IMR-90 (cell line): ENCODE measurements around the gene FAM234A. TPM values are rescaled to one million over a fixed set of nuclear protein-coding genes. Genes with fewer than 3 reads are reported as not detected.

ENCODE experiments used
- ATAC-seq: fragments of 200-7000 bp; cut with Tn5 transposase; 2 replicates; pipeline ENCODE4 v1.9.1; 2020; ENCODE audit warnings: low read depth, mild to moderate bottlenecking, moderate library complexity
- BruUV-seq: library from RNA; stranded (reverse); fragments of 400-500 nt; replicated peaks from 2 replicates; lab custom pipeline; 2021; lab: Mats Ljungman, UMichigan
- CTCF ChIA-PET: fragments of 300-600 bp; formaldehyde crosslinking; extraction: SDS; loops from one replicate; lab custom pipeline; 2021; ENCODE audit warnings: antibody characterized with exemption; lab: Yijun Ruan, JAX
- POLR2A ChIA-PET: fragments of 300-600 bp; sonication (Branson Sonifier 250); formaldehyde crosslinking; loops from one replicate; lab custom pipeline; 2022; ENCODE audit warnings: antibody characterized with exemption; ENCODE audit not compliant: unreplicated experiment; lab: Charles Lee
- DNase-seq: peaks from one replicate; pipeline ENCODE4 v3.0.0; 2013
- H2AFZ ChIP-seq: replicated peaks from 2 replicates; pipeline ENCODE3; 2013; ENCODE audit warnings: low read length, mild to moderate bottlenecking; ENCODE audit not compliant: poor library complexity
- H2AK5ac ChIP-seq: 2 replicates; pipeline ENCODE4 v1.6.1; 2013; ENCODE audit warnings: low read depth, low read length, inconsistent platforms
- H2AK9ac ChIP-seq: replicated peaks from 2 replicates; pipeline ENCODE3; 2013; ENCODE audit warnings: mild to moderate bottlenecking, low read depth, low read length, moderate library complexity; ENCODE audit not compliant: poor library complexity
- H2BK120ac ChIP-seq: 2 replicates; pipeline ENCODE4 v1.6.1; 2013; ENCODE audit warnings: low read depth, low read length, inconsistent platforms
- H2BK15ac ChIP-seq: 3 replicates; pipeline ENCODE4 v1.6.1; 2013; ENCODE audit warnings: low read depth, low read length, inconsistent platforms
- H2BK20ac ChIP-seq: 2 replicates; pipeline ENCODE4 v1.6.1; 2013; ENCODE audit warnings: low read depth, mild to moderate bottlenecking, inconsistent platforms, low read length, moderate library complexity
- H2BK5ac ChIP-seq: 2 replicates; pipeline ENCODE4 v1.6.1; 2013; ENCODE audit warnings: mild to moderate bottlenecking, low read depth, low read length, inconsistent platforms; ENCODE audit not compliant: poor library complexity, severe bottlenecking
- H3K14ac ChIP-seq: replicated peaks from 2 replicates; pipeline ENCODE4 v1.6.1; 2013; ENCODE audit warnings: low read depth, low read length, inconsistent platforms
- H3K18ac ChIP-seq: 2 replicates; pipeline ENCODE4 v1.6.1; 2013; ENCODE audit warnings: low read depth, low read length, control low read depth
- H3K23ac ChIP-seq: 2 replicates; pipeline ENCODE4 v1.6.1; 2013; ENCODE audit warnings: low read depth, low read length, inconsistent platforms
- H3K27ac ChIP-seq: 2 replicates; pipeline ENCODE4 v1.5.1; 2013; ENCODE audit warnings: mild to moderate bottlenecking, control low read depth, low read length; ENCODE audit not compliant: insufficient read depth
- H3K27me3 ChIP-seq: 2 replicates; pipeline ENCODE4 v1.6.1; 2013; ENCODE audit warnings: low read length; ENCODE audit not compliant: control insufficient read depth, insufficient read depth
- H3K36me3 ChIP-seq: 2 replicates; pipeline ENCODE4 v1.6.1; 2013; ENCODE audit warnings: low read length, mixed read lengths; ENCODE audit not compliant: control insufficient read depth, insufficient read depth
- H3K4ac ChIP-seq: 2 replicates; pipeline ENCODE4 v1.6.1; 2013; ENCODE audit warnings: low read depth, low read length, inconsistent platforms
- H3K4me1 ChIP-seq: 2 replicates; pipeline ENCODE4 v1.6.1; 2013; ENCODE audit warnings: low read length, mixed read lengths; ENCODE audit not compliant: control insufficient read depth, insufficient read depth
- H3K4me2 ChIP-seq: 2 replicates; pipeline ENCODE4 v1.6.1; 2013; ENCODE audit warnings: low read depth, mild to moderate bottlenecking, control low read depth, low read length, moderate library complexity
- H3K4me3 ChIP-seq: 2 replicates; pipeline ENCODE4 v1.5.1; 2013; ENCODE audit warnings: low read depth, mild to moderate bottlenecking, control low read depth, low read length, moderate library complexity; ENCODE audit not compliant: insufficient read depth
- H3K56ac ChIP-seq: 2 replicates; pipeline ENCODE4 v1.6.1; 2013; ENCODE audit warnings: low read length, inconsistent platforms; ENCODE audit not compliant: insufficient read depth; ENCODE audit errors: extremely low read depth
- H3K79me1 ChIP-seq, 2 experiments: 2 replicates each; pipeline ENCODE4 v1.6.1; 2013; ENCODE audit warnings: low read length in 2 of 2, inconsistent platforms in 1 of 2, low read depth in 1 of 2
- H3K9ac ChIP-seq: 2 replicates; pipeline ENCODE4 v1.6.1; 2013; ENCODE audit warnings: low read depth, low read length, control low read depth
- H3K9me1 ChIP-seq: 2 replicates; pipeline ENCODE4 v1.6.1; 2013; ENCODE audit warnings: low read length, inconsistent platforms; ENCODE audit not compliant: insufficient read depth
- H3K9me3 ChIP-seq: 2 replicates; pipeline ENCODE4 v1.6.1; 2013; ENCODE audit warnings: low read length; ENCODE audit not compliant: control insufficient read depth, insufficient read depth
- H4K20me1 ChIP-seq: 2 replicates; pipeline ENCODE4 v1.6.1; 2013; ENCODE audit warnings: low read length, inconsistent platforms; ENCODE audit not compliant: insufficient read depth
- H4K5ac ChIP-seq: 2 replicates; pipeline ENCODE4 v1.6.1; 2013; ENCODE audit warnings: mild to moderate bottlenecking, low read depth, low read length, control low read depth
- H4K8ac ChIP-seq, 2 experiments: 2 replicates each; pipeline ENCODE4 v1.6.1; 2013; ENCODE audit warnings: low read depth in 2 of 2, low read length in 2 of 2, control low read depth in 1 of 2, inconsistent platforms in 1 of 2
- H4K91ac ChIP-seq: 2 replicates; pipeline ENCODE4 v1.6.1; 2013; ENCODE audit warnings: low read depth, low read length, inconsistent platforms; ENCODE audit not compliant: insufficient read depth
- BHLHE40 ChIP-seq: fragments of 150-350 bp; IDR thresholded peaks from 2 replicates; pipeline ENCODE4 v1.6.1; 2016; ENCODE audit warnings: mild to moderate bottlenecking, low read depth, low read length
- CEBPB ChIP-seq: IDR thresholded peaks from 2 replicates; pipeline ENCODE4 v1.6.1; 2012; ENCODE audit warnings: low read depth, low read length, improper control_type of control experiment
- CHD1 ChIP-seq: IDR thresholded peaks from 2 replicates; pipeline ENCODE4 v1.6.1; 2012; ENCODE audit warnings: low read depth, low read length, improper control_type of control experiment
- MAFK ChIP-seq: IDR thresholded peaks from 2 replicates; pipeline ENCODE4 v1.6.1; 2012; ENCODE audit warnings: low read depth, low read length, improper control_type of control experiment
- MXI1 ChIP-seq: IDR thresholded peaks from 2 replicates; pipeline ENCODE4 v1.6.1; 2012; ENCODE audit warnings: low read depth, mild to moderate bottlenecking, low read length, moderate library complexity, borderline replicate concordance
- POLR2A ChIP-seq: IDR thresholded peaks from 2 replicates; pipeline ENCODE4 v1.6.1; 2012; ENCODE audit warnings: mild to moderate bottlenecking, low read depth, low read length
- RCOR1 ChIP-seq: IDR thresholded peaks from 2 replicates; pipeline ENCODE4 v1.6.1; 2012; ENCODE audit warnings: mild to moderate bottlenecking, low read length, improper control_type of control experiment; ENCODE audit not compliant: insufficient replicate concordance
- RFX5 ChIP-seq: IDR thresholded peaks from 2 replicates; pipeline ENCODE4 v1.8.0; 2012; ENCODE audit warnings: low read depth, mild to moderate bottlenecking, low read length, moderate library complexity
- WGBS, 2 experiments: methylation state at CpG; one replicate each; pipeline versions ENCODE4 v1.1.5 to v1.1.7; 2013; ENCODE audit warnings: missing lambda C conversion rate in 2 of 2; ENCODE audit not compliant: insufficient read length in 1 of 2; ENCODE audit errors: extremely low coverage in 2 of 2; 5-methylcytosine and 5-hydroxymethylcytosine counted together
- dilution Hi-C: fragments of 300-500 bp; cut with HindIII; formaldehyde crosslinking; loops from one replicate; pipeline ENCODE4 v1.14.3; 2018; ENCODE audit warnings: low sequenced_read_pairs; ENCODE audit not compliant: unreplicated experiment
- in situ Hi-C: fragments of 300-500 bp; cut with MboI; formaldehyde crosslinking; loops from 3 replicates; pipeline ENCODE4 v1.14.3; 2019; ENCODE audit warnings: low sequenced_read_pairs, inconsistent platforms, mixed read lengths
- intact Hi-C: fragments of 100-400 bp; cut with micrococcal nuclease; formaldehyde crosslinking; loops from 2 replicates; pipeline ENCODE4 v1.10.0; 2022
- polyA plus RNA-seq, 3 experiments: library from polyadenylated mRNA; depleted of rRNA; stranded (reverse); fragments of >200 nt; gene quantifications; 2 replicates each; pipeline ENCODE4 v1.2.3, GENCODE V29; 2012; ENCODE audit warnings: low replicate concordance in 1 of 3
- total RNA-seq: library from RNA; depleted of rRNA; stranded (reverse); fragments of >200 nt; gene quantifications from 2 replicates; pipeline ENCODE4 v1.2.3, GENCODE V29; 2012
- TF ChIP-seq, protein P1 (sequence below): fragments of 150-350 bp; IDR thresholded peaks from 2 replicates; pipeline ENCODE4 v1.6.1; 2016; ENCODE audit warnings: low read depth, mild to moderate bottlenecking, low read length, moderate library complexity, borderline replicate concordance
- TF ChIP-seq, protein P2 (sequence below): fragments of 150-350 bp; IDR thresholded peaks from 2 replicates; pipeline ENCODE4 v1.6.1; 2017; ENCODE audit warnings: mild to moderate bottlenecking, antibody characterized with exemption, low read length, low read depth

Gene FAM234A
- total and polyA plus RNA-seq, 2 of the 4 experiments (the other 2 are of a cell fraction): 30.3 to 64.2 TPM

DNA sequence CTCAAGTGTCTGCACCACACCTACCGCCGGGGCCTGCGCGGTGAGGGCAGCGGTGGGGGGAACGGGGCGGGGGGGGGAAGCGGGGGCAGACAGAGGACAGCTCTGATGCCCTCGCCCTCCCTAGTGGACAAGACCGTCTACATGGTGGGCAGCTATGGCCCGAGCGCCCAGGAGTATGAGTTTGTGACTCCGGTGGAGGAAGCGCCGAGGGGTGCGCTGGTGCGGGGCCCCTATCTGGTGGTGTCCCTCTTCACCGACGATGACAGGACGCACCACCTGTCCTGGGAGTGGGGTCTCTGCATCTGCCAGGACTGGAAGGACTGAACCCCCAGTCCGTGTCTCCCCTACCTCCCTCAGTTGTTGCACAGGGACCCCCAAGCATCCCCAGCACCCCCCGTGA, 47.9 kb downstream of the FAM234A start:
- no peaks in the 10 kb centered on the region; the same call in 1 of the 2 replicates for H4K20me1 ChIP-seq
- H3K18ac ChIP-seq: no peak overlapping the region
- no peak overlapping the region for H3K56ac ChIP-seq
- H2AK5ac ChIP-seq: no peak overlapping the region
- DNase-seq: no peak
- ChIA-PET POLR2A (no interaction called here), CTCF (no interaction called here)
- no peak overlapping the region for H3K14ac ChIP-seq
- H3K9ac ChIP-seq: no peak overlapping the region
- H3K79me1 ChIP-seq: no peaks in the 10 kb centered on the region
- H3K9me1 ChIP-seq: no peaks in the 10 kb centered on the region
- no peak overlapping the region for H3K27ac ChIP-seq
- no peak overlapping the region for H3K4me2 ChIP-seq
- ATAC-seq: no peak
- H3K4ac ChIP-seq: no peak overlapping the region
- no peaks in the 10 kb centered on the region for H3K9me3 ChIP-seq
- peaks cover 8% of the 10 kb centered on the region; the same call in 1 of the 2 replicates for H3K36me3 ChIP-seq
- no peak overlapping the region for H2AK9ac ChIP-seq
- in situ Hi-C loops (no loop called here), intact Hi-C loops (no loop called here), dilution Hi-C loops (no loop called here)
- H3K27me3 ChIP-seq: peaks cover 32% of the 10 kb centered on the region
- no peak overlapping the region for H2BK120ac ChIP-seq
- no peak overlapping the region for H2BK5ac ChIP-seq
- no peaks in the 10 kb centered on the region for H3K4me1 ChIP-seq
- H2AFZ ChIP-seq: no peak overlapping the region
- TF ChIP-seq RFX5 (no peak), POLR2A (no peak), MAFK (no peak), CHD1 (no peak), MXI1 (no peak), BHLHE40 (no peak), RCOR1 (no peak), CEBPB (no peak)
- TF ChIP-seq, protein P1, sequence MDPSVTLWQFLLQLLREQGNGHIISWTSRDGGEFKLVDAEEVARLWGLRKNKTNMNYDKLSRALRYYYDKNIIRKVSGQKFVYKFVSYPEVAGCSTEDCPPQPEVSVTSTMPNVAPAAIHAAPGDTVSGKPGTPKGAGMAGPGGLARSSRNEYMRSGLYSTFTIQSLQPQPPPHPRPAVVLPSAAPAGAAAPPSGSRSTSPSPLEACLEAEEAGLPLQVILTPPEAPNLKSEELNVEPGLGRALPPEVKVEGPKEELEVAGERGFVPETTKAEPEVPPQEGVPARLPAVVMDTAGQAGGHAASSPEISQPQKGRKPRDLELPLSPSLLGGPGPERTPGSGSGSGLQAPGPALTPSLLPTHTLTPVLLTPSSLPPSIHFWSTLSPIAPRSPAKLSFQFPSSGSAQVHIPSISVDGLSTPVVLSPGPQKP: no peak
- TF ChIP-seq, protein P2, sequence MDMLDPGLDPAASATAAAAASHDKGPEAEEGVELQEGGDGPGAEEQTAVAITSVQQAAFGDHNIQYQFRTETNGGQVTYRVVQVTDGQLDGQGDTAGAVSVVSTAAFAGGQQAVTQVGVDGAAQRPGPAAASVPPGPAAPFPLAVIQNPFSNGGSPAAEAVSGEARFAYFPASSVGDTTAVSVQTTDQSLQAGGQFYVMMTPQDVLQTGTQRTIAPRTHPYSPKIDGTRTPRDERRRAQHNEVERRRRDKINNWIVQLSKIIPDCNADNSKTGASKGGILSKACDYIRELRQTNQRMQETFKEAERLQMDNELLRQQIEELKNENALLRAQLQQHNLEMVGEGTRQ: no peak
- H2BK20ac ChIP-seq: no peak overlapping the region
- no peak overlapping the region for H4K5ac ChIP-seq
- H4K8ac ChIP-seq: no peak overlapping the region
- H3K23ac ChIP-seq: no peak overlapping the region
- no peak overlapping the region for H2BK15ac ChIP-seq
- 92% methylated on average over 6 of the region's 22 CpGs; no CpG with 5 or more reads in 1 of the 2 experiments for WGBS, 2 experiments
- no peak overlapping the region for H4K91ac ChIP-seq
- BruUV-seq: no TSS peak
- no peak overlapping the region for H3K4me3 ChIP-seq
